IPS-18c (cell line): ENCODE results near the gene IL1RAP.

ENCODE experiments used
- H3K4me3 ChIP-seq: 2 replicates; pipeline ENCODE4 v1.7.0; 2013; ENCODE audit warnings: low read depth, mild to moderate bottlenecking, low read length, moderate library complexity; ENCODE audit not compliant: insufficient read depth
- H3K9me3 ChIP-seq: one replicate; pipeline ENCODE4 v1.6.1; 2013; ENCODE audit warnings: mild to moderate bottlenecking, low read length, moderate library complexity; ENCODE audit not compliant: control insufficient read depth, insufficient read depth

Gene IL1RAP

DNA sequence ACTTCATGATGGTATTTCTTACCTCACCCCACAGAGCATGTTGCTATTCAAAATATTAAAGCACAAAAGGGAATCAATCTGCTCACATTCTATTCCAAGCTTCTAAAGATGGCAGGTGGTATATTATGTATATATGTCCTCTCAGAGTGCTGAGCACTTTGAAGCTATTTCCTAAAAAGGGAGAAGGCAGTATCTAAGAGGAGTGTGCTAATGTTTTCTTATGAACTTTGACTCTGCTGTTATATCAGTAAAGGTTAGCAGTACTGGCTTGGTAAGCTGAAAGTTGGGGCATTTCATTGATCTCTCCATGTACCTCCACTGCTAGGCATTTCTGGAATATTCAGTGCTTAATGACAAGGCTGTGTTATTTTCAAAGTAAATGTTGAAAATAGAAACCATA is 43.4 kb downstream of the IL1RAP start:
- Histone ChIP-seq H3K4me3 (no peak overlapping the region), H3K9me3 (no peaks in the 10 kb centered on the region)

DNA sequence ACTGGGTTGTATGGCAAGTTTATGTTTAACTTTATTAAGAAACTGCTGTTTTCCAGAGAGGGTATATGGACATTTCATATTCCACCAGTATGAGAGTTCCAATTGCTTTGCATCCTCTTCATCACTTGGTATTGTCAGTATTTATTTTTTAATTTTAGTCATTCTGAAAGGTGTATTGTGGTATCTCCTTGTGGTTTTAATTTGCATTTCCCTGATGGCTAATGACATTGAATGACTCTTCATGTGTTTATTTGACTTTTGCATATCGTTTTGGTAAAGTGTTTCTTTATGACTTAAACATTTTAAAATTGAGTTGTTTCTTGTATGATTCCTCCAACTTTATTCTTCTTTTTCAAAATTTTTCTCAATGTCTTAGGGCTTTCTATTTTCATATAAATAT is 44.4 kb downstream of the IL1RAP start:
- Histone ChIP-seq H3K9me3 (no peaks in the 10 kb centered on the region), H3K4me3 (no peak overlapping the region)

DNA sequence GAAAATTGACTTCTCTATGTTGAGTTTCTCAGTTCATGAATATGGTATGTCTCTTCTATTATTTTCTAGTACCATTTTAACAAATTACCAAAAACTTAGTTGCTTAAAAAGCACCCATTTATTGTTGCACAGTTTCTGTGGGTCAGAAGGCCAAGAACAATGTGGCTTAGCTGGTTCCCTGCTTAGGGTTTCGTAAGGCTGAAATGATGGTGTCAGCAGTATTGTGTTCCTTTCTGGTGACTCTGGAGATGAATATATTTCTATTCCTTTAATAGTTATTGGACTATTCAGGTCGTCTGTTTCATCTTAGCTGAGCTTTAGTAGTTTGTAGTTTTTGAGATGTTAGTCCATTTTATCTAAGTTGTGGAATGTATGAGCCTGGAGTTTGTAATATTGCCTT is 44.9 kb downstream of the IL1RAP start:
- no peak overlapping the region for H3K4me3 ChIP-seq
- no peaks in the 10 kb centered on the region for H3K9me3 ChIP-seq

DNA sequence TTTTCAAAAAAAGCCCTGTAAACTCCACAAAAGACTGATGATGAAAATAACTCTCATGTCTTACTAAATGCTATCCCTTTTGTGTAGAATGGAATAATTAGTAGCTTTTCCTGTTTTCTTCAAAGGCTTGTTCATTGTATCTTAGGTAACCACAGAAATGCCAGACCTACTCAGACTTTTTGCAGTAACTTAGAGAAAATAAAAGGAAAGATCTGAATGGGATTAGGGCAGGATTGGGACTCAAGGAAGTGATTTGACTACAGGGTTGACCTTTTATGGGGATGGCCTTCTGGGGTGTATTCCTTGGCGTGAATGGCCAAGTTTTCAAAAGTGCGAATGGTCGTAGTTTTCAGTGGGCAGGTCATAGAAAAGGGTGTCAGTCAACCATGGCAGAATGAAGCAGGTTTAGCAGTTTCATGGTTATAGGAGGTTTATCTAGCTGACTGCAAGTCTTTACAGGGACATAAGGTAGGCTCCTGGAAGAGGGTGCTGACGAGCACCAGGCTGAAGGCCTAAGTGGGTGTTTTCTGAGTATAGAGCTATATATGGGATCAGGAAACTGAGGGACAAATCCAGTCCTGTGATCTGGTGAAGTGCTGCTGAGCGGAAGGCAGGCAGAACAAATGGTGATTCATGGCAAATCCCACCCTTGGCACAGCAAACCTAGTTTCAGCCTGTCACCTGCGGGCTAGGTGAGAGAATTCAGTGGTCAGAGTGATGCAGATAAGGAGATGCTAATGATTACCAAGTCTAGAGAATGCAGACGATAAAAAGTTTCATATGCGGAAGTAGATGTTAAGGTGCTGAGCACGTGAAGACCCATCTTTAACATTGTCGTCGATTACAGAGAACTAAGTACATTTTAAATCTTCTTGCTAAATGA is 46.4 kb downstream of the IL1RAP start:
- Histone ChIP-seq H3K9me3 (no peaks in the 10 kb centered on the region), H3K4me3 (no peak overlapping the region)

DNA sequence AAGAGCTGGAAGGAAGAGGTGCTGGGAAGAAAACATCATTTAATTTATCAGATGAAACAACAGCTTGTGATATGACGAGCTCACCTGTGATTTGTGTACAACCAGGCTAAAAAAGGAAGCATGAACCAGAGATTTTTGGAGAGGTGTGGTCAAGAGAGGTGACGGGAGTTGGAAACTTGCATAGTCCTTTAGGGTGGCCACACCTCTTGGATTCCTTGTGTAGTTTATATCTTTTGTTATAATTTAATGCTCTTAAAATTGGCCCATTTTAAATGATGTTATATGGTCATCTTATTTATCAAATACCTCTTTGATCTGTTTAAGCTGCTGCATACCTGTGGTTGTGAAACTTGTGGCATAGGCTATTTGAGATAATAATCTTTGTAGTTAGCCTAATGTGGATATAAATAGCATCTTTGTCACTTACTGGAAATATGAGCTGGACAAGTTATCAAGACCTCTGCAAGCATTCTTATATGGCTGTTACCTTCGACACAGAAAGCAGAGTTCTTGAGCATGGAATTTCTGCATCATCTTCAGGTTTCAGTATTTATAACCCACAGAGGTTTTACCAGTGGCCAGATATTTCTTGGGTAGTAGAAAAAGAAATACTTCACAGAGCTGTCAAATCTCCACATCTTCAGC is 49.1 kb downstream of the IL1RAP start:
- Histone ChIP-seq H3K4me3 (no peak overlapping the region), H3K9me3 (no peaks in the 10 kb centered on the region)

DNA sequence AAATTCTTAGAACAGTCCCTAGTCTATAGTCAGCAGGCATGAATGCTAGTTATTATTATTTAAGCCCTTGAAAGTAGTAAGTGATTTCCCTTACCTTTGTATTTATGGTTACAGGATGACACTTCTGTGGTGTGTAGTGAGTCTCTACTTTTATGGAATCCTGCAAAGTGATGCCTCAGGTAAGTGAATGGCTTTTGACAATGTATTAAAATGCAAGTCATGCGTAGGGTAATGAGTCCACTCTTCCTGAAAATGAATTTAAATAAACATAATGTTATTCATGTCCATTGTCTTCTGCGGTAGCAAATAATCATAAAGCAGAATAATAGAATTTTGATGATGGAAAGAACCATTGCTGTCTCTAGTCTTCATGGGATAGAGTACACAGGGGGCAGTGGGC is 50.3 kb downstream of the IL1RAP start:
- no peak overlapping the region for H3K4me3 ChIP-seq

DNA sequence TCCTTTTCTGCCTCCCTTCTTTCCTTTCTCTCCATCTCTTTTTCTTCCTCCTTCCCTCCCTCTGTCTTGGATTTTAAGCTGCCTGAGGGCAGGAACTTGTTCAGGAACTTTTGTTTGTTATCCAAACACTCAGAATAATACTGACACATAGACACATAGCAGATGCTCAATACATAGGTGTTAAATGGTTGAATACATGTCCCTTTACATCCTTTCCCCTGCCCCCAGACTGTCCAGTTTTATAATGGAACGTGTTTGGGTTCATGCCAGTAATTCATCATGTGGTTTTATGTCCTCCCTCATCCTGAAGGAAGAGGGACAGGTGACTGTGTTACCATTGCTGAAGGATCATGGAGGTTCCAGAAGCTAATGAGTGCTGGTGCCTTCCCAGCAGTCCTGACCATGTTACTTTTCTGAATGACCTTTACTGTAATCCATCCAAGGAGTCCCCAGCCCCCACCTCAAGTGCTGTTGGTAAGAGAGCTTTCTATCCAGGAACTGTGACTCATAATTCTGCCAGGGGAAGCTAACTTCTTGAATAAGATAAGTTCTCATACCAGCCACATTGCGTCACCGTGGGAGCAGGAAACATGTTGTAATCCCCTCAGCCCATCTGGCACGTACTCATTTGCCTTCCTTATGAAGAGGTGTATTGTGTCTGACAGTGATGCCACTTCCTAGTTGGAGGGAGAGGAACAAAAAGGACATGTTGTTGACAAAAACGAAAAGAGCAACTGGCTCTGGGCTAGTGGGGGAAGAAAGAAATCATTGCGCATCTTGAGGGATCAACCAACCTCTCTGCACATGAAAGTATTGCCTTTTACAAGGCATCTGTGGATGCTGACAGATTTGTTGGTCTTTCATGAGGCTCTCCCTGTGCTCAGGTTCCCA is 52.4 kb downstream of the IL1RAP start:
- Histone ChIP-seq H3K9me3 (no peaks in the 10 kb centered on the region), H3K4me3 (no peak overlapping the region)

More for the DNA sequence above, 50.3 kb downstream of the IL1RAP start:
- no peaks in the 10 kb centered on the region for H3K9me3 ChIP-seq

DNA sequence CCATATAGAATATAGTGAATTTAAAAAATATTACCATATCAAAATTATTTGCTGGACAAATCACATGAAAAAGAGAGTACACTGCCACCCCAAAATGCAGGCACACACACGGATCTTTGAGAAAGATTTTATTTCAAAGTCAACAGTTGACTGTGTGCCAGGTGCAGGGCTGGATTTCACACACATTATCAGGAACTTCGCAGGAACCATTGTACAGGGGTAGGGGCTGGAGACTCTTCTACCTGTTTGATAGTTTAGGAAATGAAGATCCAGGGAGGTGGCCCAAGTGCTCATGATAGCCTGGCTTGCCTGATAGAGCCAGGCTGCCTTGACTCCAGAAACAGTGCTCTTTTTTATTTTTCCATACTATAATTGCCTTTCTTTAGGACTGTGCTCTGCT is 54.2 kb downstream of the IL1RAP start:
- Histone ChIP-seq H3K9me3 (no peaks in the 10 kb centered on the region), H3K4me3 (no peak overlapping the region)

DNA sequence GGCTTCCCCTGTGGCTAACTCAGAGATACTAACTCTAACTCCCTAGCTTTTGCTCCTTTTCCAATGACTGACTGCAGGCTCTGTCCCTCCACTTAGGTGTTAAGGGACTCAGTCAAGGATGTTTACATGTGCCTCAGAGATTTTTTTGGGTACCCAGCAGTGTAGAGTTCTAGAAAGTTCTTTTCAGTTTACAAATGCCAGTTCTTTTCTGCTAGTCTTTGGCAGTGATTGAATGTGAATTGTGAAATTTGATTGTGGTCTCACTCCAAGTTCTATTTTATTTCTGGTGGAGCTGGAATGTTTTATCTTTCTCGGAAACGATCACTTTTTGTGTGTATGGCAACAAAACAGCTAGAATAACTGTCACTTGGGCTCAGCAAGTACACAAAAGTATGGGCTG is 60.6 kb downstream of the IL1RAP start:
- Histone ChIP-seq H3K9me3 (no peaks in the 10 kb centered on the region), H3K4me3 (no peak overlapping the region)

DNA sequence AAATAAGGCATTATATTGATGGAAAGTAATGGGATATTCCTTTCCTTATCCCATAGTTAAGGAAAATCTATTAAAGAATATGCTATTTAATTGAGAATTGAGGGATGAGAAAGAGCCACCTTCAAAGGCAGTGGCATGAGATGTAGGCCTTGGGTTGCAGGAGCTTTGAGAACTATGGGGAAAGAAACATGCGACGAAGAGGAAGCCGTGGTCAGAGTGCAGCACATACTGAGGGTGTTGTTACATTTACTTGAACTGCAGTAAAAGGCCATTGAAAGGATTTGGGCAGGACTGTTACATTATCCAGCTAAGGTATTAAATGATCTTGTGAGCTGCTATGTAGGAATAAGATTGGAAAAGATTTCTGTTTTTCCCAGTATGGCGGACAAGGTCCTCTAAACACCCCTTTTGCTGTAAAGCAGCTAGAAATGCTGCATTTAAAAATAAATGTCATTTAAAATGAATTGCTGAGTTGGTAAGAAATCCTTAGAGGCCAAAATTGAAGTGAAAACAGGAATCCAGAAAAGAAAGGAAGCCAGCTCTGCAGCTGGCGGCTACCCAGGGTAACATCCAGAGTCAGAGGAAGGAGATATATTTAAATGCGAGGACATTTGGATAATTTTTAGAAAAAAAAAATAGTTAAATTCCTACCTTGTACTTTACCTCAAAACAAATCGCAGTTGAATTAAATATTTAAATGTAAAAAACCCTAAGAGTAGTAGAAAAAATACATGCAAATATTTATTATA is 61.7 kb downstream of the IL1RAP start:
- Histone ChIP-seq H3K4me3 (no peak overlapping the region), H3K9me3 (no peaks in the 10 kb centered on the region)

DNA sequence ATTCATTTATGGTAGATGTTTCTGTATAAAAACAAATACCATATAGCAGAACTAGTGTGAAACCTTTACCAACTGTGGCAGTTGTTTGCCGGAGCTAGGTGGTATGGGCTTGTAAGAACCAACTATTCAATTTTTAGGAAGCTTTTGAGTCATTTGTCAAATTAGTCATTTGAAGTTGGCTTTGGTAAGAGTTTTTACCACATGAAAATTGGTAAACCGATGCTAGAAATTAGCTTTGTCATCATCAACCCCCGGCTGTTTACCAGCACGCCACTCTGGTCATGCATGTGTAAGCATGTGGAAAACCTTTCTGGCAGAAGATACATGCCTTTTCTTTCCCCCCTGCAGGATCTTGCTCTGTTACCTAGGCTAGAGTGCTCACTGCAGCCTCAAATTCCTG is 63.3 kb downstream of the IL1RAP start:
- no peaks in the 10 kb centered on the region for H3K9me3 ChIP-seq
- H3K4me3 ChIP-seq = no peak overlapping the region

DNA sequence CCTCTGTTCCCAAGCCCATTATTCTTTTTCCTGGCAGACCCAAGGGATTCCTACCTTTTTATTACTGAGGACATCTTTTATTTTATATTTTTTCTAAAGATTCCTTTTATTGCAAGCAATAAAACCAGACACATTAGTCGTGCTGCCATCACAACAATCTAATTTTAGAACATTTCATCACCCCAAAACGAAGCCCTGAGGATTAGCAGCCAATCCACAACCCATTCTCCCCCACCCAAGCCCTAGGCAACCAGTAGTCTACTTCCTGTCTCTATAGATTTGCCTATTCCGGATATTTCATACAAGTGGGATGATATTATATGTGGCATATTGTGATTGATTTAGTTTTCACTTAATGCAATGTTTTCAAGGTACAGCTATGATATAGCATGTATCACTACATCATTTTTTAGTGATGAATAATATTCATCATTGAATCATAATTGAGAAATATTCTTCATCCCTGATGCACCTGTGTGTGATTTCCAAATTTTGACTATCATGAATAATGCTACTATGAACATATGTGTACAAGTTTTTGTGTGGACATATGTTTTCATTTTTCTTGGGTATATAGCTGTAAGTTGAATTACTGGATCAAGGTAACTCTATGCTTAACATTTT is 65.7 kb downstream of the IL1RAP start:
- Histone ChIP-seq H3K9me3 (no peaks in the 10 kb centered on the region), H3K4me3 (no peak overlapping the region)

DNA sequence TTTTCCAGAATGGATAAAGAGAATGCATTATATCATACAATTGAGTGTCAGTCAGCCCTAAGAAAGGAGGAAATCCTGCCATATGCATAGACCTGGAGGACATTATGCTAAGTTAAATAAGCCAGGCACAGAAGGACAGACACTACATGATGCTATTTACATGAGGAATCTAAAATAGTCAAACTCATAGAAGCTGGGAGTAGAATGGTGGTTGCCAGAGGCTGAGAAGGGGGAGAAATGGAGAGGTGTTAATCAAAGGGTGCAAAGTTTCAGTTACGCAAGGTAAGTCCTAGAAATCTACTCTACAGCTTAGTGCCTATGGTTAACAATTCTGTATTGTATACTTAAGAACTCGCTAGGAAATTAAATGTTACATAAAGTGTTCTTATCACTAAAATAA is 66.5 kb downstream of the IL1RAP start:
- Histone ChIP-seq H3K9me3 (no peaks in the 10 kb centered on the region), H3K4me3 (no peak overlapping the region)

DNA sequence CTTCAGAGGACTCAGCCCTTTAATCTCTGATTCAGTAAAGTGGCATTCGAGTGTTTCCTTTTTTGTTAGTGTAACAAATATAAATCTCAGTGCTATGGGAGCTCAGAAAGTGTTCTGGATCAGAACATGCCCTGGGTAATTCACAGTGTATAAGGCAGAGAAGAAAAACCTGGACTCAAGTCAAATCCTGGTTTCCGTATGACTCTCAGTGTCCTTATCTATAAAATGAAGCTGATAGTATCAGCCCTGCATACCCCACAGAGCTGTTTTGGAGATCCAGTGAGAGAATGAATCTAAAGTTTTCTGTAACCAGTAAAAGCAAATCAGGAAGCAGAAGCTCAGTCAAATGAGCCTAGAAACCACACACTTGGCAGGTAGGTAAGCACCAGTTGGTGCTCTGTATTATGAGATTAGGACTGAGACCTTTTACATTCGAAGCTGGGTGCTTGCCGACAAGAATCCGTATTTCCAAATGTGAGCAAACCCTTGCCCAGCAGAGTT is 67.2 kb downstream of the IL1RAP start:
- Histone ChIP-seq H3K9me3 (no peaks in the 10 kb centered on the region), H3K4me3 (no peak overlapping the region)

DNA sequence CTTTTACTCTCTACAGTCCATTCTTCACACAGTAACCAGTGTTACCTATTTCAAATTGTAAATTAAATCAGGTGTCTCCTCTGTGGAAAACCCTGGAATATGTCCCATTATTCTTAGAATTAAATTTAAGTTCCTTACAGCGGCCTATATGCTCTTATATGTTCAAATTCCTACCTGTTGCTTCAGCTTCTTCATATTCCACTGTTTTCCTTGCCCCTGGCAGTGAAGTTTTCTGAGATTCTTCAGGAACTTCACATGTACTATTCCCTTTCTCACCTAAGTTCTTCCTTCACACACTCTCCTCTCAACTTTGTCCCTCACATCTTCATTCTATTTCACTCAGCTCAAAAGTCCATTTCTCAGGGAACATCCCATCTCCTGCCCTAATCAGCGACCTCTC is 68.8 kb downstream of the IL1RAP start:
- Histone ChIP-seq H3K9me3 (no peaks in the 10 kb centered on the region), H3K4me3 (no peak overlapping the region)

DNA sequence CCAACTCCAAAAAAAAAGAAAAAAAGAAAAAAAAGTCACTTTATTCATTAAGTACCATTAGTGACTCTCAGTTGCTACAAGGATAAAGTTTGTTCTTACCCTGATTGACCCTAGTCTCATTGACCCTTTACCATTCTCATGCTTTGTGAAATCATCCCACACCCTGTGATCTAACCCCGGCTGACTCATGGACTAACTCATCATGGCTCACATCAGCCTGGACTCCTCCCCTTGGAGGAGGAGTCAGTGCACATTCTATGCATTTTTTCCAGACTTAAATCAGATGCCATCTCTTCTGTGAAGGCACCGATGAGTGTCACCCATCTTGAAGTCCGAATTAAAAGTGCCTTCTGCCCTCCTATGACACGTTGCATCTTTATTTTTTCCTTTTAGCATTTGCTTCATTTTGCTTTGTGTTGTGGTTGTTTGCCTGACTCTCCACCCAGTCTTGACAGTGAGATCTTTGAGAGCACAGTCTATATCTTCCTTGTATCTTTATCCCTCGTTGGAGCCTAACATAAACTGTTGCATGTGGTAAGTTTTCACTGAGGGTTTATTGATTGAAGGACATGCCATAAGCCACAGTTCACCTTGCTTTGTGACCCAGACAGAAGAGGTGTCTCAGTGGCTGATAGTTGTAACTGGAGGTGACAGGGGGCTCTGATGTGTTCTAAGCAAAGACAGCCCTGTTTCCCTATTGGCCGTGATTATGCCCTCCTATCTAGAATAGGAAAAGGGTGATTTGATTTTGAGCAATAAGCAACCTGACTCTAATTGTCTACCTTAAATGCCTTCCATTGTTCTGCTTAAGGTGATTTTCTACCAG is 72.1 kb downstream of the IL1RAP start:
- Histone ChIP-seq H3K9me3 (no peaks in the 10 kb centered on the region), H3K4me3 (no peak overlapping the region)
